AG10803 (cell line): ENCODE results near the gene DGKG.

Source experiments
- DNase-seq: peaks from one replicate; pipeline ENCODE4 v3.0.0; 2010; ENCODE audit warnings: low read depth
- H3K4me3 ChIP-seq: 2 replicates; pipeline ENCODE4 v1.5.1; 2011; ENCODE audit warnings: mild to moderate bottlenecking, low read length, control low read depth
- CTCF ChIP-seq: conservative IDR thresholded peaks from 2 replicates; pipeline ENCODE4 v1.5.1; 2011; ENCODE audit warnings: mild to moderate bottlenecking, low read length, control low read depth, inconsistent platforms

Gene DGKG

GRCh38 chr3:186108106-186108940, 253.7 kb downstream of the DGKG start:
- no peak for TF ChIP-seq CTCF
- DNase-seq: peak; percentile 58

GRCh38 chr3:186107215-186108105, 254.6 kb downstream of the DGKG start:
- TF ChIP-seq CTCF: no peak
- DNase-seq: peak; percentile 62
- peak overlapping the region; percentile 87 for H3K4me3 ChIP-seq

More at GRCh38 chr3:186108106-186108940, 253.7 kb downstream of the DGKG start:
- peak overlapping the region; percentile 87 for H3K4me3 ChIP-seq

GRCh38 chr3:186105543-186105942, 256.5 kb downstream of the DGKG start:
- no peak overlapping the region for H3K4me3 ChIP-seq
- no peak for TF ChIP-seq CTCF
- no peak for DNase-seq

GRCh38 chr3:186102687-186103086, 259.3 kb downstream of the DGKG start:
- TF ChIP-seq CTCF: no peak; the same call in 1 of the 2 replicates
- no peak overlapping the region for H3K4me3 ChIP-seq
- DNase-seq: peak; percentile 52

- no peak for TF ChIP-seq CTCF
- DNase-seq: no peak
- H3K4me3 ChIP-seq: no peak overlapping the region
Observed at GRCh38 chr3:186100398-186100797, 261.6 kb downstream of the DGKG start.

GRCh38 chr3:186099178-186099577, 262.9 kb downstream of the DGKG start:
- no peak for TF ChIP-seq CTCF
- DNase-seq: peak; percentile 82

More at GRCh38 chr3:186099178-186099577, 262.9 kb downstream of the DGKG start:
- H3K4me3 ChIP-seq: no peak overlapping the region
